NCI-H460 (cell line): ENCODE results near the gene SHFL. TPM values are rescaled to one million over a fixed set of nuclear protein-coding genes. Genes with fewer than 3 reads are reported as not detected.

ENCODE experiments used
- DNase-seq: peaks from one replicate; pipeline ENCODE4 v3.0.0-alpha.2; 2016; ENCODE audit warnings: low read depth; ENCODE audit errors: extremely low read depth
- polyA plus RNA-seq: library from polyadenylated mRNA; depleted of rRNA; stranded (reverse); fragments of >200 nt; gene quantifications from 2 replicates; pipeline ENCODE4 v1.2.3, GENCODE V29; 2014; cell fraction: nucleus; rRNA removed
- total RNA-seq: library from RNA; depleted of rRNA; stranded (reverse); fragments of >200 nt; shearing (Covaris generic); gene quantifications from 2 replicates; pipeline ENCODE4 v1.2.3, GENCODE V29; 2014; rRNA removed

The SHFL gene
- total RNA-seq: 9.1 and 9.4 TPM in 2 replicates
- polyA plus RNA-seq: 18.9 and 27.6 TPM in 2 replicates

- peak; percentile 33 for DNase-seq
These were observed at the start of gene SHFL for GRCh38 chr19:10085641-10086590. Gene SHFL (plus strand): TSS chr19:10086317. CDS start chr19:10086428, 111 bp downstream.

DNA sequence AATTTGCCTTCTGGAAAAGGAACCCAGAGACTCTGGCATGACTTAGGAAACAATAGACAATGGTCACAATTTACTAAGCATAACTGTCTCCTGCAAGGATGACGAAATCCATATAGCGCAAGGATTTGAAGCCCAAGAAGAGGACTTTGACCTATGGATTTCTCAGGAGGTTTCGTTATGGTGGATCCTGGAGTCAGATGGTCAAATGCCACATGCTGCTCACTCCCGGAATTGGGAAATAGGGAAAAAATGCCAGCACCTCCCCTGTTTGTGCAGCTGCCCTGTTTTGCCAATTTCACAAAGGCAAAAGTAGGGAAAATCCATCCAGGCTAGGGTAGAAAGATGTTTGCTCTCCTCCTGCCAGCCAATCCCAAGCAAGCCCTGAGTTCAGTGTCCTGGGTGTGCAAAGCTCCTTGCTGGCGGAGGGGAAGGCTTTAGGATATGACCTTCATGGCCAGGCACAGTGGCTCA lies 49.5 kb upstream of the SHFL start:
- DNase-seq: no peak

DNA sequence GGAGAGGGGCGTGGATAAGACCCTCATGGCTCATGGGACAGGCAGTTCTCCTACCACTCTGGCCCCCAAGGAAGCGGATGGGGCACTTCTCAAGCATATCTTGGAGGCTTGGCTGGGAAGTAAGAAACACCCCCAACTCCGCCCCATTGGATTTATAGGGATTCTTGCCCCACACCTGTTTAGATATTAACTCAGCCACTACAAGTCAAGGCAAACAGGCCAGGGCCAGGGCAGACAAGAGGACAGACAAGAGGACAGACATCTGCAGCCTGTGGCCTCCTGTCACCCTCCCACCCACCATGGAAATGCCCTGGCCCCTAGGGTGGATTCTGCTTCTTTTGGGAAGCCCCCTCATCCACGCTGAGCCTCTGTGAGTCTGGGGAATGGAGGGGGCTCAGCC lies 48.8 kb upstream of the SHFL start:
- no peak for DNase-seq

DNA sequence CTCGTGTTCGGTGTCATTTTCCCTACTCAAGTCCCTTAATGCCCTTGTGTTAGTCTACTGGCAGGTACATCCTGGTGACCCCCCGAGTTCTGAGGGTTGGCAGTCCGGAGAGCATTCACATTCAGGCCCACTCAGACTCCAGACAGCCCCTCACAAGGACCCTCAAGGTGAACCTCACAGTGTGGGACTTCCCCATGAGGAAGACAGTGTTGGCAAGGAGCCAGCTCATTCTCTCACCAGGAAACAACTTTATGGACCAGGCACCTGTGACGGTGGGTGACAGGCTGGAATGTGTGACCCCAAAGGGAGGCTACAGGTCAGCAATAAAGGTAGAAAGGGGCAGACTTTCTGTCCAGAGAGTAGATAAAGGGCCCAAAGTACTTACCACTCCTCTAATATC lies 48.3 kb upstream of the SHFL start:
- DNase-seq: no peak

- no peak for DNase-seq
These were observed 42.7 kb upstream of the SHFL start for GRCh38 chr19:10043286-10043927.

DNA sequence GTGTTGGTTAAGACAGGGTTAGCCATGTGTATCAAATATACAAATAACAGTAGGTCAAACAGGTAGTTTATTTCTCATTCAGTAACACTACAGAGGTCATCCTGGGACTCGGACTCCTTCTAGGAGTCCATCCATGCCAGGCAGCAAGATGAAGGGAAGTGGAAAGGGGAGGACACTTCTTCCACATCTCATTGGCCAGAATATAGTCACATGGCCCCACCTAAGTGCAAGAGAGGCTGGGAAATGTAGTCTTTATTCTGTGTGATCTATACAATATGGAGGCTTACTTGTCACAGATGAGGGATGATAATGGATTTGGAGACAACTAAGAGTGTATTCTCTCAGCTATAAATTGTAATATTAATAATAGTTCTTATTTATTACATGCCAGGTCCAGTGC lies 41.7 kb upstream of the SHFL start:
- no peak for DNase-seq

- no peak for DNase-seq
These were observed 40.7 kb upstream of the SHFL start for GRCh38 chr19:10045371-10045770.

- no peak for DNase-seq
These were observed 36.5 kb upstream of the SHFL start for GRCh38 chr19:10049626-10050025.

DNA sequence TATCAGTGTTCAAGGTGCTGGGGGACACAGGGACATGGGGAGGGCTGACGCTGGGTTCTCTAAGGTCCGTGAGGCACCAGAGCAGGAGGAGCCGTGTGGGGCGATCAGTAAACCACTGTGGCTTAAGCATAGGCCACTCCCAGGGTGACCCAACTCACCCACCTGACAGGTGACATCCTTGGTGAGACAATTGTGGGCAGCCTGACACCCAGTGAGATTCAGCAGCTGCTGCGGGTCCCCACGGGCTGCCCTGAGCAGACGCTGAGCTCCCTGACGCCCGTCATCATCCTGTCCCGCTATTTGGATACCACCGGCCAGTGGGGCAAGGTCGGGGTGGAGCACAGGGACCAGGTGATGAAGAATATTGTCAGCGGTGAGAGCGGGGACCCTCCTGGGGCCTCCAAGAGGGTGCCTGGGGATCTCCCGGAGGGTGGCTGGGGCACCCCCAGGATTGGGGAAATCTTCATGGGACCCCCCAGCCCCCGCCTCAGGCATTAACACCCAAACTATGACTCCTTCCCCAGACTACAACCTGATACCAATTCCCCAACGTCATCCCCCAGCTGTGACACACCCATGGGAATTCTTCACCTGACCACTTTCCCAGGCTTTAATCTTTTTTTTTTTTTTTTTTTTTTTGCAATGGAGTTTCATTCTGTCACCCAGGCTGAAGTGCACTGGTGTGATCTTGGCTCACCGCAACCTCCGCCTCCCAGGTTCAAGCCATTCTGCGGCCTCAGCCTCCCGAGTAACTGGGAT lies 33.3 kb upstream of the SHFL start:
- DNase-seq: no peak

GRCh38 chr19:10061717-10062310 lies 24.3 kb upstream of the SHFL start:
- DNase-seq: no peak

- no peak for DNase-seq
These were observed 17.9 kb upstream of the SHFL start for GRCh38 chr19:10068205-10068604.

- no peak for DNase-seq
These were observed 17.1 kb upstream of the SHFL start for GRCh38 chr19:10069046-10069445.

GRCh38 chr19:10070730-10071446 lies 15.2 kb upstream of the SHFL start:
- no peak for DNase-seq

GRCh38 chr19:10074153-10074552 lies 12.0 kb upstream of the SHFL start:
- no peak for DNase-seq

- DNase-seq: no peak
These were observed 9.6 kb upstream of the SHFL start for GRCh38 chr19:10076535-10076934.

GRCh38 chr19:10078329-10078728 lies 7.8 kb upstream of the SHFL start:
- DNase-seq: no peak

DNA sequence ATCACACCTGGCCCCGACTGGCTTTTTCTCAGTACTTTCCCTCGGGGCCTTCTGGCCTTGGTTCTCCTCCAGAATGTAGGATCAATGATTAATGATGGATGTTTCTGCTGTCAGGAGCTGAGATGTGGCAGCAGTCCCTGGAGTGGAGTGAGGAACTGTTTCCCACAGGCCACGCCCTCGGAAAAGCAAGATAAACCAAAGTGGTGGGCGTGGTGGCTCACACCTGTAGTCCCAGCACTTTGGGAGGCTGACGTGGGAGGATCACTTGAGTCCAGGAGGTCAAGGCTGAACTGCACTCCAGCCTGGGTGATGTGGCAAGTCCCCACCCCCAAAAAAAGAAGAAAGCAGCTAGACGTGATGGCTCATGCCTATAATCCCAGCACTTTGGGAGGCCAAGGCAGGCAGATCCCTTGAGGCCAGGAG lies 7.1 kb upstream of the SHFL start:
- no peak for DNase-seq

- no peak for DNase-seq
These were observed 2.2 kb upstream of the SHFL start for GRCh38 chr19:10083911-10084310.

DNA sequence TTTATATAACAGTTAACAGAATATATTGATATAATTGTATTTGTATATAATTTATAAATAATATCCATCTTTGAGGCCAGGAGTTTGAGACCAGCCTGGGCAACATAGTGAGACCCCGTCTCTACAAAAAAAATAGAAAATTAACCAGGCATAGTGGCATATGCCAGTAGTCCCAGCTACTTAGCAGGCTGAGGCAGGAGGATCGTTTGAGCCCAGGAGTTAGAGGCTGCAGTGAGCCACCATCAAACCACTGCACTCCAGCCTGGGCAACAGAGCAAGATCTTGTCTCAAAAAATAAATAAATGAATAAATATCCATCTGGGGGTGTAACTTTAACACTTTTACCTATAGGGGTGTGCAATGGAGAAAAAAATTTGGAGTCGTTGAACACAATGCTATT lies 1.3 kb upstream of the SHFL start:
- no peak for DNase-seq
